Astrocyte (in vitro differentiated cells and primary cell): ENCODE measurements around the gene TBC1D19. TPM values are rescaled to one million over a fixed set of nuclear protein-coding genes. Genes with fewer than 3 reads are reported as not detected.

ENCODE experiments used
- DNase-seq: peaks from one replicate; pipeline ENCODE4 v3.0.0-alpha.2; 2010; ENCODE audit warnings: low read depth
- FAIRE-seq: peaks from 2 replicates; lab custom pipeline; 2011; peaks lifted over from hg19 to GRCh38; lab: Jason Lieb, UNC
- H2AFZ ChIP-seq: 2 replicates; pipeline ENCODE4 v1.6.0; 2012; ENCODE audit warnings: low read depth, low read length, inconsistent platforms
- H3K27ac ChIP-seq: 2 replicates; pipeline ENCODE4 v1.5.1; 2011; ENCODE audit warnings: low read depth, low read length, inconsistent platforms
- H3K27me3 ChIP-seq: 2 replicates; pipeline ENCODE4 v1.6.0; 2011; ENCODE audit warnings: low read length, inconsistent platforms; ENCODE audit not compliant: insufficient read depth
- H3K36me3 ChIP-seq: 2 replicates; pipeline ENCODE4 v1.5.1; 2011; ENCODE audit warnings: low read length, inconsistent platforms; ENCODE audit not compliant: insufficient read depth
- H3K4me1 ChIP-seq: 2 replicates; pipeline ENCODE4 v1.5.1; 2011; ENCODE audit warnings: low read length, inconsistent platforms; ENCODE audit not compliant: insufficient read depth
- H3K4me2 ChIP-seq: 2 replicates; pipeline ENCODE4 v1.6.0; 2012; ENCODE audit warnings: low read length, inconsistent platforms
- H3K4me3 ChIP-seq: 2 replicates; pipeline ENCODE4 v1.5.1; 2011; ENCODE audit warnings: low read depth, mild to moderate bottlenecking, low read length, inconsistent platforms; ENCODE audit not compliant: insufficient read depth
- H3K79me2 ChIP-seq: 2 replicates; pipeline ENCODE4 v1.6.0; 2012; ENCODE audit warnings: mild to moderate bottlenecking, low read length, inconsistent platforms; ENCODE audit not compliant: insufficient read depth
- H3K9ac ChIP-seq: 2 replicates; pipeline ENCODE4 v1.6.0; 2012; ENCODE audit warnings: mild to moderate bottlenecking, low read length, inconsistent platforms
- H3K9me3 ChIP-seq: 2 replicates; pipeline ENCODE4 v1.5.1; 2012; ENCODE audit warnings: low read depth, mild to moderate bottlenecking, low read length, inconsistent platforms; ENCODE audit not compliant: insufficient read depth
- H4K20me1 ChIP-seq: 2 replicates; pipeline ENCODE4 v1.6.0; 2012; ENCODE audit warnings: low read length, inconsistent platforms; ENCODE audit not compliant: insufficient read depth
- H3K27ac Mint-ChIP-seq: one replicate; pipeline ENCODE4 v1.8.0; 2021; ENCODE audit warnings: mild to moderate bottlenecking, mixed read lengths; ENCODE audit not compliant: unreplicated experiment
- H3K27me3 Mint-ChIP-seq: one replicate; pipeline ENCODE4 v1.8.0; 2021; ENCODE audit warnings: low read depth, mixed read lengths; ENCODE audit not compliant: unreplicated experiment
- H3K36me3 Mint-ChIP-seq: one replicate; pipeline ENCODE4 v1.8.0; 2021; ENCODE audit warnings: low read depth, mixed read lengths; ENCODE audit not compliant: unreplicated experiment
- H3K4me1 Mint-ChIP-seq: one replicate; pipeline ENCODE4 v1.8.0; 2021; ENCODE audit warnings: low read depth, mixed read lengths; ENCODE audit not compliant: unreplicated experiment
- H3K4me3 Mint-ChIP-seq: one replicate; pipeline ENCODE4 v1.8.0; 2021; ENCODE audit warnings: mild to moderate bottlenecking, moderate library complexity, mixed read lengths; ENCODE audit not compliant: unreplicated experiment
- H3K9me3 Mint-ChIP-seq: one replicate; pipeline ENCODE4 v1.8.0; 2021; ENCODE audit warnings: mild to moderate bottlenecking, mixed read lengths; ENCODE audit not compliant: unreplicated experiment
- CTCF ChIP-seq: IDR thresholded peaks from 2 replicates; pipeline ENCODE4 v1.5.1; 2011; ENCODE audit warnings: low read depth, mild to moderate bottlenecking, inconsistent platforms, low read length, moderate library complexity; ENCODE audit not compliant: insufficient read depth
- EZH2 ChIP-seq: IDR thresholded peaks from 2 replicates; pipeline ENCODE4 v1.6.1; 2012; ENCODE audit warnings: mild to moderate bottlenecking, low read length, inconsistent platforms; ENCODE audit not compliant: insufficient read depth
- total RNA-seq: library from RNA; stranded (reverse); gene quantifications from 2 replicates; pipeline ENCODE4 v1.2.1, GENCODE V29; 2021

TBC1D19 gene
- total RNA-seq, 1 donor from 2014 or later, result 10.5 TPM

DNA sequence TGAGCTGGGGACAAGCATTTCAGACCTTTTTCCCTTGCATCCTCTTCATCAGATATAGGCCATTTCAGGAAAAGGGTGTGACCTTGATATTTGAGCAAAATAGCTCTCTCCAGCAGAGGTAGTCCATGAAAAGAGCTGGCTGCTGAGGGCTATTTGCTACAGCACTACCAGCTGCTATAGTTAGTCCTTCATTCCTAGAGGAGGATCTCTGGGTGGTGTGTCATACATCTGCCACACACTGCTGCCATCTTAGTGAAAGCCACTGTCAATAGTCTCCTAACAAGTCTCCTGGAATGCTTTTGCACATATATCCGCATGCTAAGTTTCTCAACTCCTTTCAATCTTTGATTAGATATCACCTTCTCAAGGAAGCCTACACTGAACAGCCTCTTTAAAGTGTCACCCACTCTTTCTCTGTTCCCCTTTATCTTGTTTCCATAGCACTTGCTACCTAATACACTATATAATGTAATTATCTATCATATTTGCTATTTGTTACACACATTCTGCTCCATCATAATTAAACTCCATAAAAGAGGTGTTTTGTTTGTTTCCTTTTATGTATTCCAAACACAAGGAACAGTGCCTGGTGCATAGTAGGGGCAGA is 131.9 kb downstream of the TBC1D19 start:
- H3K27ac Mint-ChIP-seq, result no peak overlapping the region
- H3K27ac ChIP-seq, result no peak overlapping the region
- peaks cover 3% of the 10 kb centered on the region for H3K9me3 Mint-ChIP-seq
- no peak overlapping the region for H3K4me2 ChIP-seq
- H3K27me3 Mint-ChIP-seq, result no peaks in the 10 kb centered on the region
- TF ChIP-seq CTCF (no peak), EZH2 (no peak)
- no peaks in the 10 kb centered on the region for H3K27me3 ChIP-seq
- no peak for DNase-seq
- no peaks in the 10 kb centered on the region for H4K20me1 ChIP-seq
- peaks cover 6% of the 10 kb centered on the region for H3K4me1 Mint-ChIP-seq
- no peaks in the 10 kb centered on the region for H3K79me2 ChIP-seq
- H2AFZ ChIP-seq, result no peak overlapping the region
- H3K4me1 ChIP-seq, result peaks cover 9% of the 10 kb centered on the region
- no peak overlapping the region for H3K4me3 Mint-ChIP-seq
- no peak for FAIRE-seq
- no peaks in the 10 kb centered on the region for H3K36me3 Mint-ChIP-seq
- H3K9ac ChIP-seq, result no peak overlapping the region
- H3K36me3 ChIP-seq, result peaks cover 2% of the 10 kb centered on the region
- no peaks in the 10 kb centered on the region for H3K9me3 ChIP-seq
- no peak overlapping the region for H3K4me3 ChIP-seq

GRCh38 chr4:26717332-26717731 is 133.4 kb downstream of the TBC1D19 start:
- Mint-ChIP-seq H3K27ac (no peak overlapping the region), H3K36me3 (no peaks in the 10 kb centered on the region), H3K4me3 (no peak overlapping the region), H3K4me1 (peaks cover 6% of the 10 kb centered on the region), H3K27me3 (no peaks in the 10 kb centered on the region), H3K9me3 (peaks cover 3% of the 10 kb centered on the region)
- Histone ChIP-seq H4K20me1 (no peaks in the 10 kb centered on the region), H2AFZ (no peak overlapping the region), H3K9ac (no peak overlapping the region), H3K4me1 (peaks cover 9% of the 10 kb centered on the region), H3K36me3 (peaks cover 5% of the 10 kb centered on the region), H3K27ac (no peak overlapping the region), H3K4me3 (no peak overlapping the region), H3K27me3 (no peaks in the 10 kb centered on the region), H3K79me2 (no peaks in the 10 kb centered on the region), H3K4me2 (peak overlapping the region; percentile 50), H3K9me3 (no peaks in the 10 kb centered on the region)
- DNase-seq, result peak; percentile 80
- TF ChIP-seq CTCF (no peak), EZH2 (no peak)
- no peak for FAIRE-seq

DNA sequence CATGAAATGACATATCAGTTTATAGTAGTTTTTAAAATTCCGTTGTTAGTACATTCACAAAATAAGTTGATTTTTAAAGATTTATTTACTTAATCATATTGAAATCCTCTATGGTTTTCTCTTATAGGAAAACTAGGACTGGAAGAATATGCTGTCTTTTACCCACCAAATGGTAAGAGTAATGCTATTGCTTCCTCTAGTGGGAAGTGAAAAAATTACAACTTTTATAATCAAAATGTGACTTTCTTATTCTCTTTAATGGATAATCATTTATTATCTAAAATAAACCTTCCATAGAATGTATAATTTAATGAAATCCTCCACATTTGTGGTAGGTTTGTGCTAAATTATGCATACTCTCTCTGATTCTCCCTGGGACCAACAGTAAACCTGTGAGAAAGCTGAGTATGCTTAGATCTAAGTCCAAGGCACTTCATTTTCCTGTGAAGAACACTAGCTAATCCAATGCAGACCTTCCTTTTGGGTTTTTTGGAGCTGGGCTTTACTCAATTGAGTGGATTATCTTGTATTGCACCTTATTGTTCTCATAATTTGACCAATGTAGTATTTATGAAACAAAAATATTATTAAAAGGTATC is 136.2 kb downstream of the TBC1D19 start:
- FAIRE-seq, result no peak
- peaks cover 9% of the 10 kb centered on the region for H3K4me1 ChIP-seq

More for the DNA sequence above, 136.2 kb downstream of the TBC1D19 start:
- no peak overlapping the region for H3K27ac ChIP-seq
- no peak for DNase-seq
- peaks cover 9% of the 10 kb centered on the region for H3K36me3 ChIP-seq
- no peaks in the 10 kb centered on the region for H3K27me3 ChIP-seq
- no peaks in the 10 kb centered on the region for H3K79me2 ChIP-seq
- H2AFZ ChIP-seq, result no peak overlapping the region
- H3K4me1 Mint-ChIP-seq, result peaks cover 6% of the 10 kb centered on the region
- H3K27ac Mint-ChIP-seq, result no peak overlapping the region
- TF ChIP-seq CTCF (peak; percentile 62), EZH2 (no peak)
- peaks cover 2% of the 10 kb centered on the region for H3K9me3 Mint-ChIP-seq
- H3K4me3 ChIP-seq, result no peak overlapping the region
- H3K36me3 Mint-ChIP-seq, result no peaks in the 10 kb centered on the region
- no peaks in the 10 kb centered on the region for H3K27me3 Mint-ChIP-seq
- no peak overlapping the region for H3K4me3 Mint-ChIP-seq
- no peak overlapping the region for H3K9ac ChIP-seq
- H3K9me3 ChIP-seq, result no peaks in the 10 kb centered on the region
- H3K4me2 ChIP-seq, result no peak overlapping the region
- H4K20me1 ChIP-seq, result no peaks in the 10 kb centered on the region
